GM12878 (cell line): ENCODE measurements around the gene GLB1L2. TPM values are rescaled to one million over a fixed set of nuclear protein-coding genes. Genes with fewer than 3 reads are reported as not detected.

Experiments used
- ATAC-seq: fragments of 200-7000 bp; cut with Tn5 transposase; 3 replicates; pipeline ENCODE4 v1.9.1; 2020; ENCODE audit warnings: mild to moderate bottlenecking, moderate library complexity
- BruUV-seq: library from RNA; stranded (reverse); fragments of 400-500 nt; replicated peaks from 2 replicates; lab custom pipeline; 2021; lab: Mats Ljungman, UMichigan
- CTCF ChIA-PET: fragments of 300-600 bp; sonication (Branson Sonifier 250); formaldehyde crosslinking; extraction: SDS; loops from one replicate; lab custom pipeline; 2021; ENCODE audit warnings: inconsistent platforms; lab: Yijun Ruan, JAX
- POLR2A ChIA-PET: fragments of 350-600 bp; formaldehyde crosslinking; extraction: SDS; loops from one replicate; lab custom pipeline; 2021; ENCODE audit warnings: inconsistent platforms; lab: Charles Lee
- RAD21 ChIA-PET: fragments of 300-600 bp; sonication (Branson Sonifier 250); formaldehyde crosslinking; loops from one replicate; lab custom pipeline; 2023; ENCODE audit warnings: antibody characterized with exemption; ENCODE audit not compliant: unreplicated experiment; lab: Charles Lee
- SMC1A ChIA-PET: fragments of 300-600 bp; sonication (Branson Sonifier 250); formaldehyde crosslinking; loops from one replicate; lab custom pipeline; 2023; ENCODE audit not compliant: unreplicated experiment, uncharacterized antibody; lab: Charles Lee
- DNase-seq: peaks from one replicate; pipeline ENCODE4 v3.0.0-alpha.2; 2011; ENCODE audit warnings: low read depth, low spot score
- FAIRE-seq: peaks from 3 replicates; lab custom pipeline; 2011; peaks lifted over from hg19 to GRCh38; lab: Jason Lieb, UNC
- H2AFZ ChIP-seq: 2 replicates; pipeline ENCODE4 v1.6.0; 2011; ENCODE audit warnings: low read depth, low read length, control low read depth; ENCODE audit not compliant: control insufficient read depth
- H3K27ac ChIP-seq: 2 replicates; pipeline ENCODE4 v1.5.1; 2011; ENCODE audit warnings: control low read depth; ENCODE audit not compliant: control insufficient read depth, insufficient read depth
- H3K27me3 ChIP-seq, 2 experiments: replicated peaks in 1 of 2; 2 replicates each; pipeline versions ENCODE4 v1.6.0 to v1.6.1; 2011; ENCODE audit warnings: low read length in 1 of 2; ENCODE audit not compliant: control insufficient read depth in 2 of 2, insufficient read depth in 2 of 2
- H3K36me3 ChIP-seq, 2 experiments: 2 replicates each; pipeline ENCODE4 v1.5.1; 2011; ENCODE audit warnings: low read length in 1 of 2; ENCODE audit not compliant: control insufficient read depth in 2 of 2, insufficient read depth in 2 of 2
- H3K4me1 ChIP-seq: 2 replicates; pipeline ENCODE4 v1.6.1; 2011; ENCODE audit warnings: mild to moderate bottlenecking, low read length, moderate library complexity, mixed read lengths; ENCODE audit not compliant: control insufficient read depth, insufficient read depth
- H3K4me2 ChIP-seq: 2 replicates; pipeline ENCODE4 v1.6.0; 2011; ENCODE audit warnings: control low read depth; ENCODE audit not compliant: control insufficient read depth, insufficient read depth
- H3K4me3 ChIP-seq: fragments of 200-600 bp; sonication (generic); 2 replicates; pipeline ENCODE4 v1.5.1; 2016
- H3K79me2 ChIP-seq: 2 replicates; pipeline ENCODE4 v1.6.0; 2011; ENCODE audit warnings: low read length; ENCODE audit not compliant: control insufficient read depth, insufficient read depth
- H3K9ac ChIP-seq: 2 replicates; pipeline ENCODE4 v1.8.0; 2011; ENCODE audit warnings: low read length, control low read depth, mixed read lengths; ENCODE audit not compliant: control insufficient read depth, insufficient read depth
- H3K9me3 ChIP-seq: replicated peaks from 3 replicates; pipeline ENCODE4 v1.5.1; 2011; ENCODE audit warnings: mild to moderate bottlenecking, low read length; ENCODE audit not compliant: control insufficient read depth, insufficient read depth
- H4K20me1 ChIP-seq: 2 replicates; pipeline ENCODE4 v1.6.0; 2011; ENCODE audit not compliant: control insufficient read depth, insufficient read depth
- CREB1 ChIP-seq: IDR thresholded peaks from 2 replicates; pipeline ENCODE4 v1.6.1; 2012; ENCODE audit warnings: low read depth, mild to moderate bottlenecking, inconsistent platforms
- E2F4 ChIP-seq: IDR thresholded peaks from 2 replicates; pipeline ENCODE4 v1.6.1; 2012; ENCODE audit warnings: low read depth, low read length, improper control_type of control experiment
- HCFC1 ChIP-seq: fragments of 150-350 bp; IDR thresholded peaks from 2 replicates; pipeline ENCODE4 v1.6.1; 2014; ENCODE audit warnings: low read length
- HDAC6 ChIP-seq: fragments of 200-600 bp; sonication (generic); IDR thresholded peaks from one replicate; pipeline ENCODE4 v1.8.0; 2017; ENCODE audit warnings: antibody characterized with exemption; ENCODE audit not compliant: unreplicated experiment
- HSF1 ChIP-seq: fragments of 150-350 bp; IDR thresholded peaks from 2 replicates; pipeline ENCODE4 v1.6.1; 2014; ENCODE audit warnings: mild to moderate bottlenecking, low read depth, low read length
- MYC ChIP-seq: IDR thresholded peaks from 2 replicates; pipeline ENCODE4 v1.6.1; 2011; ENCODE audit warnings: mild to moderate bottlenecking, low read length, moderate library complexity, inconsistent platforms; ENCODE audit not compliant: insufficient read depth, insufficient replicate concordance, insufficient read length, severe bottlenecking
- POLR2A ChIP-seq: IDR thresholded peaks from 2 replicates; pipeline ENCODE4 v1.6.1; 2011; ENCODE audit warnings: low read depth, mild to moderate bottlenecking, low read length
- POU2F2 ChIP-seq: IDR thresholded peaks from 3 replicates; pipeline ENCODE4 v1.6.1; 2011; ENCODE audit warnings: low read depth, mild to moderate bottlenecking, low read length, borderline replicate concordance
- STAT1 ChIP-seq: fragments of 450-650 bp; conservative IDR thresholded peaks from 2 replicates; pipeline ENCODE4 v1.6.1; 2014; ENCODE audit warnings: antibody characterized with exemption, mild to moderate bottlenecking
- WGBS: methylation state at CpG from one replicate; pipeline ENCODE4 v1.1.6; 2016; ENCODE audit warnings: low lambda C conversion rate; ENCODE audit not compliant: insufficient replicate concordance, insufficient coverage; ENCODE audit errors: missing lambda C conversion rate; 5-methylcytosine and 5-hydroxymethylcytosine counted together
- in situ Hi-C: fragments of 300-500 bp; cut with MboI; formaldehyde crosslinking; loops from 9 replicates; pipeline ENCODE4 v1.14.3; 2018; ENCODE audit warnings: mixed read lengths
- intact Hi-C: fragments of 100-400 bp; cut with micrococcal nuclease; formaldehyde crosslinking; loops from one replicate; pipeline ENCODE4 v1.14.2; 2022; ENCODE audit not compliant: unreplicated experiment
- polyA plus RNA-seq, 11 experiments: library from polyadenylated mRNA; depleted of rRNA in 4 of 11; unstranded in 6 of 11; stranded (reverse) in 5 of 11; fragments of >200 nt; fragmentation: Nextera tagmentation in 4 of 11; fragmentation: Illumina TruSeq in 1 of 11; extraction: Ambion mirVana in 4 of 11; extraction: Trizol in 1 of 11; gene quantifications; 1 replicate in 1 of 11; 2 replicates in 10 of 11; pipeline versions ENCODE4 v1.2.1 to v1.2.3, GENCODE V29; 2011 to 2016; ENCODE audit warnings: inconsistent platforms in 2 of 11, missing spikeins in 2 of 11, low read depth in 1 of 11
- total RNA-seq, 4 experiments: library from RNA; depleted of rRNA in 3 of 4; stranded (reverse); fragments of >200 nt in 3 of 4; fragmentation: Illumina TruSeq in 1 of 4; extraction: Trizol in 1 of 4; gene quantifications; 2 replicates each; pipeline versions ENCODE4 v1.2.1 to v1.2.3, GENCODE V29; 2013 to 2021
- TF ChIP-seq, protein P1 (sequence below): fragments of 450-650 bp; IDR thresholded peaks from 2 replicates; pipeline ENCODE4 v1.6.1; 2016; ENCODE audit warnings: mild to moderate bottlenecking
- TF ChIP-seq, protein P2 (sequence below): fragments of 450-650 bp; IDR thresholded peaks from 2 replicates; pipeline ENCODE4 v1.6.1; 2017; ENCODE audit warnings: borderline replicate concordance

GLB1L2 gene
- total and polyA plus RNA-seq, 10 of the 15 experiments (the other 5 are each of a cell fraction or from before 2014, with no cell fraction given), result 0.04 to 0.85 (median 0.49) TPM

GRCh38 chr11:134366254-134366653, 34.5 kb downstream of the GLB1L2 start:
- TF ChIP-seq HCFC1 (no peak), CREB1 (no peak), MYC (no peak), POU2F2 (no peak), POLR2A (no peak)
- 28% methylated on average over 7 of the region's 7 CpGs for WGBS
- Histone ChIP-seq H3K27me3 (peaks cover 0 to 1% of the 10 kb centered on the region in 2 experiments; a peak in 1 of 4 replicates), H3K27ac (no peak overlapping the region), H3K9me3 (no peaks in the 10 kb centered on the region), H3K4me2 (no peak overlapping the region), H2AFZ (no peak overlapping the region), H3K4me3 (no peak overlapping the region), H4K20me1 (no peaks in the 10 kb centered on the region), H3K36me3 (no peaks in the 10 kb centered on the region), H3K79me2 (no peaks in the 10 kb centered on the region), H3K4me1 (no peaks in the 10 kb centered on the region), H3K9ac (no peak overlapping the region)
- in situ Hi-C loops (no loop called here), intact Hi-C loops (no loop called here)
- no TSS peak for BruUV-seq
- ChIA-PET CTCF (no interaction called here), RAD21 (no interaction called here), SMC1A (no interaction called here), POLR2A (no interaction called here)
- DNase-seq, result no peak
- ATAC-seq, result no peak
- no peak for FAIRE-seq

- Histone ChIP-seq H3K4me3 (no peak overlapping the region), H3K27ac (no peak overlapping the region), H3K4me2 (no peak overlapping the region), H3K79me2 (no peaks in the 10 kb centered on the region), H3K27me3 (peaks cover 0 to 3% of the 10 kb centered on the region in 2 experiments; a peak in 2 of 4 replicates), H2AFZ (no peak overlapping the region), H3K36me3 (no peaks in the 10 kb centered on the region), H4K20me1 (no peaks in the 10 kb centered on the region), H3K9ac (no peak overlapping the region), H3K4me1 (no peaks in the 10 kb centered on the region), H3K9me3 (no peaks in the 10 kb centered on the region)
- 43% methylated on average over 14 of the region's 18 CpGs for WGBS
- POLR2A ChIA-PET, result no interaction called here
- RAD21 ChIA-PET, result no interaction called here
- in situ Hi-C loops (no loop called here), intact Hi-C loops (no loop called here)
- ATAC-seq (no peak), FAIRE-seq (no peak), DNase-seq (no peak)
- CTCF ChIA-PET, result no interaction called here
- BruUV-seq, result no TSS peak
- SMC1A ChIA-PET, result no interaction called here
- TF ChIP-seq, protein P1, sequence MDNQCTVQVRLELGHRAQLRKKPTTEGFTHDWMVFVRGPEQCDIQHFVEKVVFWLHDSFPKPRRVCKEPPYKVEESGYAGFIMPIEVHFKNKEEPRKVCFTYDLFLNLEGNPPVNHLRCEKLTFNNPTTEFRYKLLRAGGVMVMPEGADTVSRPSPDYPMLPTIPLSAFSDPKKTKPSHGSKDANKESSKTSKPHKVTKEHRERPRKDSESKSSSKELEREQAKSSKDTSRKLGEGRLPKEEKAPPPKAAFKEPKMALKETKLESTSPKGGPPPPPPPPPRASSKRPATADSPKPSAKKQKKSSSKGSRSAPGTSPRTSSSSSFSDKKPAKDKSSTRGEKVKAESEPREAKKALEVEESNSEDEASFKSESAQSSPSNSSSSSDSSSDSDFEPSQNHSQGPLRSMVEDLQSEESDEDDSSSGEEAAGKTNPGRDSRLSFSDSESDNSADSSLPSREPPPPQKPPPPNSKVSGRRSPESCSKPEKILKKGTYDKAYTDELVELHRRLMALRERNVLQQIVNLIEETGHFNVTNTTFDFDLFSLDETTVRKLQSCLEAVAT, result no peak
- TF ChIP-seq E2F4 (no peak), HDAC6 (no peak), HSF1 (no peak), STAT1 (no peak)
- TF ChIP-seq, protein P2, sequence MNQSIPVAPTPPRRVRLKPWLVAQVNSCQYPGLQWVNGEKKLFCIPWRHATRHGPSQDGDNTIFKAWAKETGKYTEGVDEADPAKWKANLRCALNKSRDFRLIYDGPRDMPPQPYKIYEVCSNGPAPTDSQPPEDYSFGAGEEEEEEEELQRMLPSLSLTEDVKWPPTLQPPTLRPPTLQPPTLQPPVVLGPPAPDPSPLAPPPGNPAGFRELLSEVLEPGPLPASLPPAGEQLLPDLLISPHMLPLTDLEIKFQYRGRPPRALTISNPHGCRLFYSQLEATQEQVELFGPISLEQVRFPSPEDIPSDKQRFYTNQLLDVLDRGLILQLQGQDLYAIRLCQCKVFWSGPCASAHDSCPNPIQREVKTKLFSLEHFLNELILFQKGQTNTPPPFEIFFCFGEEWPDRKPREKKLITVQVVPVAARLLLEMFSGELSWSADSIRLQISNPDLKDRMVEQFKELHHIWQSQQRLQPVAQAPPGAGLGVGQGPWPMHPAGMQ, result no peak
Measured at GRCh38 chr11:134367781-134368180, 36.0 kb downstream of the GLB1L2 start.
